CD8-positive, alpha-beta memory T cell (primary cell): Measurements from ENCODE around the gene JAK2. TPM values are rescaled to one million over a fixed set of nuclear protein-coding genes. Genes with fewer than 3 reads are reported as not detected.

Experiments
- CTCF ChIA-PET: fragments of 350-600 bp; sonication (Branson Sonifier 250); formaldehyde crosslinking; loops from one replicate; lab custom pipeline; 2021; ENCODE audit warnings: antibody characterized with exemption; lab: Charles Lee
- POLR2A ChIA-PET: fragments of 350-600 bp; sonication (Branson Sonifier 250); formaldehyde crosslinking; loops from one replicate; lab custom pipeline; 2021; ENCODE audit warnings: antibody characterized with exemption; lab: Charles Lee
- DNase-seq, 5 donors: peaks; one replicate each; pipeline versions ENCODE4 v3.0.0 to v3.0.0-alpha.2; 2020 to 2022; ENCODE audit warnings: mixed read lengths in 1 of 5
- H3K27ac ChIP-seq: one replicate; pipeline ENCODE4 v1.7.0; 2013; ENCODE audit warnings: low read depth, mild to moderate bottlenecking, low read length, moderate library complexity
- H3K27me3 ChIP-seq: 2 replicates; pipeline ENCODE4 v1.7.0; 2013; ENCODE audit warnings: low read length, mild to moderate bottlenecking; ENCODE audit not compliant: insufficient read depth, poor library complexity, severe bottlenecking
- H3K36me3 ChIP-seq: 2 replicates; pipeline ENCODE4 v1.7.0; 2013; ENCODE audit warnings: mild to moderate bottlenecking, low read length, moderate library complexity; ENCODE audit not compliant: insufficient read depth
- H3K4me1 ChIP-seq: 2 replicates; pipeline ENCODE4 v1.7.0; 2013; ENCODE audit warnings: mild to moderate bottlenecking, low read length, moderate library complexity; ENCODE audit not compliant: insufficient read depth
- H3K4me3 ChIP-seq: 2 replicates; pipeline ENCODE4 v1.7.0; 2013; ENCODE audit warnings: mild to moderate bottlenecking, low read length
- H3K9me3 ChIP-seq: 2 replicates; pipeline ENCODE4 v1.7.0; 2013; ENCODE audit warnings: mild to moderate bottlenecking, low read length
- H3K27ac Mint-ChIP-seq, 8 donors: one replicate each; pipeline ENCODE4 v1.8.0; 2020 to 2021; ENCODE audit warnings: mixed read lengths in 8 of 8, mild to moderate bottlenecking in 6 of 8, inconsistent platforms in 3 of 8, moderate library complexity in 3 of 8
- H3K27me3 Mint-ChIP-seq, 2 donors: one replicate each; pipeline ENCODE4 v1.8.0; 2020 to 2021; ENCODE audit warnings: mixed read lengths in 2 of 2, mild to moderate bottlenecking in 1 of 2, moderate library complexity in 1 of 2
- H3K36me3 Mint-ChIP-seq, 3 donors: one replicate each; pipeline ENCODE4 v1.8.0; 2020 to 2021; ENCODE audit warnings: mixed read lengths in 3 of 3, inconsistent platforms in 1 of 3, mild to moderate bottlenecking in 1 of 3
- H3K4me1 Mint-ChIP-seq, 3 donors: one replicate each; pipeline ENCODE4 v1.8.0; 2020 to 2021; ENCODE audit warnings: mixed read lengths in 3 of 3, inconsistent platforms in 1 of 3, mild to moderate bottlenecking in 1 of 3
- H3K4me3 Mint-ChIP-seq, 7 donors: one replicate each; pipeline ENCODE4 v1.8.0; 2020 to 2021; ENCODE audit warnings: mixed read lengths in 7 of 7, mild to moderate bottlenecking in 6 of 7, moderate library complexity in 4 of 7, inconsistent platforms in 2 of 7
- H3K9me3 Mint-ChIP-seq, 5 donors: one replicate each; pipeline ENCODE4 v1.8.0; 2020 to 2022; ENCODE audit warnings: mixed read lengths in 5 of 5, mild to moderate bottlenecking in 3 of 5, moderate library complexity in 2 of 5, inconsistent platforms in 1 of 5
- polyA plus RNA-seq: library from polyadenylated mRNA; unstranded; fragments of 300-500 nt; fragmentation: Illumina TruSeq; gene quantifications from one replicate; pipeline ENCODE4 v1.2.3, GENCODE V29; 2021
- total RNA-seq, 2 experiments: library from RNA; stranded (reverse); gene quantifications; one replicate each; pipeline ENCODE4 v1.2.3, GENCODE V29; 2021

The JAK2 gene
- total and polyA plus RNA-seq, 3 experiments from 2014 or later: 9.6 to 25.1 (median 24.9) TPM

- no peak overlapping the region for H3K27ac ChIP-seq
- H3K4me3 ChIP-seq: no peak overlapping the region
- H3K36me3 Mint-ChIP-seq: peaks cover 5 to 31% (median 18%) of the 10 kb centered on the region in 3 donors
- no peaks in the 10 kb centered on the region for H3K36me3 ChIP-seq
- no peaks in the 10 kb centered on the region for H3K9me3 ChIP-seq
- peak in 1 of 5 donors; percentile 35 for DNase-seq
- ChIA-PET CTCF (no interaction called here), POLR2A (no interaction called here)
- H3K27me3 ChIP-seq: no peaks in the 10 kb centered on the region
- no peak overlapping the region for H3K4me3 Mint-ChIP-seq
- no peaks in the 10 kb centered on the region for H3K27me3 Mint-ChIP-seq
- no peaks in the 10 kb centered on the region for H3K4me1 ChIP-seq
- no peak overlapping the region for H3K27ac Mint-ChIP-seq
- H3K4me1 Mint-ChIP-seq: peaks cover 5 to 8% (median 6%) of the 10 kb centered on the region in 3 donors
- peaks cover 0 to 6% (median 3%) of the 10 kb centered on the region in 5 donors for H3K9me3 Mint-ChIP-seq
These were observed 129.1 kb downstream of the JAK2 start for GRCh38 chr9:5113994-5114748.

DNA sequence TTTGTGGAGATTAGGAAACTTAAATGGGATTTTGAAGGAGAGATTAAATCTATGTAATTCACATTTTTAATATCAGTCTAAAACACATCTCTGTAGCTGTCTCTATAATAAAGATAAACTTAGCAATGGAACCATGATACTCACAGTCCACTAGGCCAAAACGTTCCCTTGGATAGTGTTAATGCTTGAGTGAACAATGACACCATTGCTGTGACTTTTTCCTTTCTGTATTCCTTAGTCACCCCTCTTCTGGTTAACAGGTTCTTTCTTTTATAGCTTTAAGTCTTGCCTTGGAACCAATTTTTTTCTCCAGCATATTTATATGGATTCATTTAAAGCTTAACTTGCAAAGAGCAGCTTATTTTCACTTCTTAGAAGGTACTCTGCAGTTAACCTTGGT is 137.0 kb downstream of the JAK2 start:
- H3K27ac Mint-ChIP-seq: no peak overlapping the region
- peaks cover under 1 to 2% (median 2%) of the 10 kb centered on the region in 3 donors for H3K4me1 Mint-ChIP-seq
- H3K9me3 Mint-ChIP-seq: no peaks in the 10 kb centered on the region
- H3K36me3 Mint-ChIP-seq: peaks cover 24 to 38% (median 24%) of the 10 kb centered on the region in 3 donors
- H3K27ac ChIP-seq: no peak overlapping the region
- CTCF ChIA-PET: no interaction called here
- no peaks in the 10 kb centered on the region for H3K27me3 Mint-ChIP-seq
- H3K4me3 ChIP-seq: no peak overlapping the region
- no peaks in the 10 kb centered on the region for H3K9me3 ChIP-seq
- H3K4me3 Mint-ChIP-seq: no peak overlapping the region
- H3K36me3 ChIP-seq: no peaks in the 10 kb centered on the region
- DNase-seq: no peak
- H3K4me1 ChIP-seq: no peaks in the 10 kb centered on the region
- no peaks in the 10 kb centered on the region for H3K27me3 ChIP-seq
- POLR2A ChIA-PET: no interaction called here

- Mint-ChIP-seq H3K9me3 (no peaks in the 10 kb centered on the region), H3K4me3 (no peak overlapping the region), H3K27ac (peak overlapping the region in 1 of 8 donors; percentile 21), H3K27me3 (no peaks in the 10 kb centered on the region), H3K4me1 (no peaks in the 10 kb centered on the region), H3K36me3 (peaks cover 24 to 39% (median 26%) of the 10 kb centered on the region in 3 donors)
- Histone ChIP-seq H3K27ac (no peak overlapping the region), H3K36me3 (no peaks in the 10 kb centered on the region), H3K4me1 (no peaks in the 10 kb centered on the region), H3K27me3 (no peaks in the 10 kb centered on the region), H3K4me3 (no peak overlapping the region), H3K9me3 (no peaks in the 10 kb centered on the region)
- DNase-seq: no peak
- ChIA-PET CTCF (no interaction called here), POLR2A (no interaction called here)
These were observed 137.4 kb downstream of the JAK2 start for GRCh38 chr9:5122516-5122915.

DNA sequence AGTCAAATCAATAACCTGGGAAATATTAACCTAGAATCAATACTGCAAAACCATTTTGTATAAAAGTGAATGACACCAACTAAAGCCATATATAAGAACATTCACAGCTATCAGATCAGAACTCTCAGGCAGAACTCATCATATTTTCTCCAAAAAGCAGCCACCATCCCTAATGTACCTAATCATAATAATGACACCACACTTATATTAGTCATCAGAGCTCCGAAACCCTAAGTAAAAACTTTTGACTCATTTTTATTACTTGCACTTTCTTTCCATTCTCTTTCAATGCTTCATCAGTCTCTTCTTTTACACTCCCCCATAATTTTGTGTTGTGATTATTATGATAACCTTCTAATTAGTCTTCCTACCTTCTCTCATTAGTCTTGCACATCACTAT is 155.1 kb downstream of the JAK2 start:
- Mint-ChIP-seq H3K36me3 (peaks cover 25 to 60% (median 27%) of the 10 kb centered on the region in 3 donors), H3K9me3 (peaks cover 32 to 68% (median 36%) of the 10 kb centered on the region in 5 donors), H3K27ac (no peak overlapping the region), H3K4me1 (no peaks in the 10 kb centered on the region), H3K27me3 (peaks cover 0 to 1% of the 10 kb centered on the region in 2 donors), H3K4me3 (no peak overlapping the region)
- no peak for DNase-seq
- H3K36me3 ChIP-seq: no peaks in the 10 kb centered on the region
- H3K4me3 ChIP-seq: no peak overlapping the region
- POLR2A ChIA-PET: no interaction called here
- H3K27me3 ChIP-seq: no peaks in the 10 kb centered on the region
- CTCF ChIA-PET: no interaction called here
- H3K4me1 ChIP-seq: no peaks in the 10 kb centered on the region
- H3K27ac ChIP-seq: no peak overlapping the region
- no peaks in the 10 kb centered on the region for H3K9me3 ChIP-seq

- peaks cover 0 to 6% (median 0%) of the 10 kb centered on the region in 3 donors for H3K4me1 Mint-ChIP-seq
- H3K4me3 Mint-ChIP-seq: no peak overlapping the region
- Histone ChIP-seq H3K9me3 (no peaks in the 10 kb centered on the region), H3K4me1 (no peaks in the 10 kb centered on the region), H3K36me3 (no peaks in the 10 kb centered on the region), H3K27me3 (no peaks in the 10 kb centered on the region), H3K27ac (no peak overlapping the region), H3K4me3 (no peak overlapping the region)
- ChIA-PET CTCF (no interaction called here), POLR2A (no interaction called here)
- peaks cover 0 to 1% of the 10 kb centered on the region in 2 donors for H3K27me3 Mint-ChIP-seq
- H3K36me3 Mint-ChIP-seq: peaks cover 45 to 82% (median 50%) of the 10 kb centered on the region in 3 donors
- peaks cover 24 to 58% (median 28%) of the 10 kb centered on the region in 5 donors for H3K9me3 Mint-ChIP-seq
- no peak overlapping the region for H3K27ac Mint-ChIP-seq
- DNase-seq: no peak
These were observed 159.1 kb downstream of the JAK2 start for GRCh38 chr9:5144217-5144616.

DNA sequence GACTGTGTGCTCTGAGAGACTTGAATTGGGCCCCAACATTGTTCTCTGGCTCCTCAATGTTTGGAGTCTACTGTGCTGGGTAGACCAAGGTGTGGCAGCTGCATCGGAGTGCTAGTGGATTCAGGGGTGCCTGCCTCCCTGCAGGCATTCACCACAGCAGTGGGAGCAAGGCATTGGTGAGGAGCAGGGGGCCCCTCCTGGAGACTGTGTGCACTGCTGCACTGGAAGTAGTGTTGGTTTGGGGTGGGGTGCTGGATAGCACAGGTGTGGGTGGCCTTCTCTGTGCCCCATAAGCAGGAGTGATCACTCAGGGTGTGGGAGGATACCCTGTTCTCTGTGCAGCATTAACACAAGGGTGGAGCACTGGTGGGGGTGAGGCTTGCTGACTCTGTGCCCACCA is 161.2 kb downstream of the JAK2 start:
- H3K27ac ChIP-seq: no peak overlapping the region
- Mint-ChIP-seq H3K4me1 (peaks cover 0 to 6% (median 0%) of the 10 kb centered on the region in 3 donors), H3K27ac (no peak overlapping the region), H3K9me3 (peaks cover 28 to 76% (median 45%) of the 10 kb centered on the region in 5 donors), H3K4me3 (no peak overlapping the region), H3K27me3 (peaks cover 0 to 1% of the 10 kb centered on the region in 2 donors), H3K36me3 (peaks cover 42 to 91% (median 52%) of the 10 kb centered on the region in 3 donors)
- CTCF ChIA-PET: no interaction called here
- DNase-seq: no peak
- no peaks in the 10 kb centered on the region for H3K9me3 ChIP-seq
- H3K36me3 ChIP-seq: no peaks in the 10 kb centered on the region
- POLR2A ChIA-PET: no interaction called here
- no peaks in the 10 kb centered on the region for H3K4me1 ChIP-seq
- no peaks in the 10 kb centered on the region for H3K27me3 ChIP-seq
- no peak overlapping the region for H3K4me3 ChIP-seq

Other genes with a start within 250 kb of the JAK2 start
- gene AK3, start 244.1 kb upstream of the JAK2 start, total RNA-seq: 10 to 100 TPM; 25.3 to 29.8 TPM
- gene AK3, start 244.1 kb upstream of the JAK2 start, polyA plus RNA-seq: 42.0 TPM
- 10 to 100 TPM; 36.5 to 39.1 TPM for gene RCL1, start 192.3 kb upstream of the JAK2 start, total RNA-seq
- gene RCL1, start 192.3 kb upstream of the JAK2 start, polyA plus RNA-seq: 17.7 TPM
- not detected for gene INSL6, start 200.4 kb downstream of the JAK2 start, total RNA-seq
- not detected for gene INSL6, start 200.4 kb downstream of the JAK2 start, polyA plus RNA-seq
- gene INSL4, start 246.1 kb downstream of the JAK2 start, total RNA-seq: not detected
- not detected for gene INSL4, start 246.1 kb downstream of the JAK2 start, polyA plus RNA-seq